Measurements from ENCODE around the gene SLC25A39.

SLC25A39 gene

DNA sequence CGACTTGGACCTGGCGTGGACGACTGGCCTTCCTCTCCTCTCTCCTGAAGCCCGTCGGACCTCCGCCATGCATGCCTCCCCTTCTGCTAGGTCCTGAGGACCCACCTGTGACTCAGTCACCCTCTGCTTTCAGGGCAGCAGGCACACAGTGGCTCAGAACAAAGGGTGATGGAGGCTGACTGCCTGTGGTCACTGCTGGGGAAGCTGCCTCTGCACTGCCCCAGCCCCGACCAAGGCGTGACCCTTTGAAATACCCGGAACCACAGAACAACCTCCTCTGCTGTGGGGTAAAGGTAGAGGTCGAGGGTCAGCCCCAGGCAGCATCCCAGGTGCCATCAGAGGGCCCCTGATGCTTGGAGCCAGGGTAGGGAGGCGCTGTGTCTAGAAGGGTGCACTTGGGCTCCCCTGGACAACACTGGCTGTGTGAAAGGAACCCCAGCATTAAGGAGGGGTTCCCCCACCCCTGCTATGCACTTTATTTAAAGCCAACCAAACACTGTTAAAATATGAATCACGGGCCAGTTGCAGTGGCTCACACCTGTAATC lies 44.2 kb downstream of the SLC25A39 start:
- no peak overlapping the region for H3K4me3 ChIP-seq (ENCODE audit: low read depth, low read length)
- TF ChIP-seq, protein P1, sequence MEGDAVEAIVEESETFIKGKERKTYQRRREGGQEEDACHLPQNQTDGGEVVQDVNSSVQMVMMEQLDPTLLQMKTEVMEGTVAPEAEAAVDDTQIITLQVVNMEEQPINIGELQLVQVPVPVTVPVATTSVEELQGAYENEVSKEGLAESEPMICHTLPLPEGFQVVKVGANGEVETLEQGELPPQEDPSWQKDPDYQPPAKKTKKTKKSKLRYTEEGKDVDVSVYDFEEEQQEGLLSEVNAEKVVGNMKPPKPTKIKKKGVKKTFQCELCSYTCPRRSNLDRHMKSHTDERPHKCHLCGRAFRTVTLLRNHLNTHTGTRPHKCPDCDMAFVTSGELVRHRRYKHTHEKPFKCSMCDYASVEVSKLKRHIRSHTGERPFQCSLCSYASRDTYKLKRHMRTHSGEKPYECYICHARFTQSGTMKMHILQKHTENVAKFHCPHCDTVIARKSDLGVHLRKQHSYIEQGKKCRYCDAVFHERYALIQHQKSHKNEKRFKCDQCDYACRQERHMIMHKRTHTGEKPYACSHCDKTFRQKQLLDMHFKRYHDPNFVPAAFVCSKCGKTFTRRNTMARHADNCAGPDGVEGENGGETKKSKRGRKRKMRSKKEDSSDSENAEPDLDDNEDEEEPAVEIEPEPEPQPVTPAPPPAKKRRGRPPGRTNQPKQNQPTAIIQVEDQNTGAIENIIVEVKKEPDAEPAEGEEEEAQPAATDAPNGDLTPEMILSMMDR (conservative IDR thresholded peaks at IDR 0.05; ENCODE audit: low read depth, low read length): no peak
- peak; percentile 18 for DNase-seq (ENCODE audit: low read depth)

DNA sequence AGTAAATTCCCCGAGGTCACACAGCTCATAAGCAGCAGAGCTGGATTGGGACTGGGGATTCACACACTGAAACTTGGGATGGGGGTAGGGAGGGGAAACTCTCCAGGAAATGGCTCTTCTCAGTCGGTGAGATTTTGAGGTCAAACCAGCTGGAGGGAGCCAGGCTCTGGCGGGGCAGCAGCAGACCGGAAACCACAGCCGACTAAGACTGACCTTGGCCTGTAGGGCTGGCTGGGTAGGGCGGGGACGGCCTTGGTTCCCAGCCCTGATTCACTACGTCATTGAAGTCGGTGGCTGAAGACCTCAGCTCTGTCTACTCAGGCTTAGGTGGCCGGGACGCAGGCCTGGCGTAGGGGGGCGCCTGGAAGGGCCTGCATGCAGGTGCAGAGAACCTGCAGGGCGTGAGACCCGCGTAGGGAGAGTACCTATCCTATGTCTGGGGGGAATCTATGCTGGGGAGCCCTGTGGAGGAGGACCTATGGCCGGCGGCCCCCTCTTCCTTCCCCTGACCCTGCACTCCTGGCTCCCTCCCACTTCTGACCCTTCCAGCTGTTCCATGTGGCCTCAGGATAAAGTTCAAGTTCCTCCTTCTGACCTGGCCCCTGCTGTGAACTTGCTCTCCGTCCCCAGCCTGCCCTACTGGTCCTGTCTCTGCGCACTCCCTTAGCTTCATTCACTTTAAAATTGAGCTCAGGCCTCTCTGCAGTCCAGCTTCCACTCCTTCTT lies 44.8 kb downstream of the SLC25A39 start:
- H3K4me3 ChIP-seq (ENCODE audit: low read depth, low read length): peak overlapping the region; percentile 11
- peak; percentile 95 for DNase-seq (ENCODE audit: low read depth)
- TF ChIP-seq, protein P1 (conservative IDR thresholded peaks at IDR 0.05; ENCODE audit: low read depth, low read length): no peak

DNA sequence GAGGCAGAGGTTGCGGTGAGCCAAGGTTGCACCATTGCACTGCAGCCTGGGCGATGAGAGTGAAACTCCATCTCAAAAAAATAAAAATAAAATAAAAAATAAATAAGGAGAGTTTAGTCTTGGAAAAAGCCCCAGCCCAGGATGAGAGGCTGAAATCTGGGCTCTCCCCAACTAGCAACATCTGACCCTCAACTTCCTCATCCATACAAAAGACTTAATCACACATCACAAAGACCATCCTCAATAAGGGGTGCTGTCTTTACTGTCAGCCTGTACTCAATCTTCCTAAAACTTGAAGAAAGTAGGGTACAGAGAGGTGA lies 45.3 kb downstream of the SLC25A39 start:
- H3K4me3 ChIP-seq (ENCODE audit: low read depth, low read length): peak overlapping the region; percentile 11
- no peak for DNase-seq (ENCODE audit: low read depth)
- TF ChIP-seq, protein P1 (conservative IDR thresholded peaks at IDR 0.05; ENCODE audit: low read depth, low read length): no peak

DNA sequence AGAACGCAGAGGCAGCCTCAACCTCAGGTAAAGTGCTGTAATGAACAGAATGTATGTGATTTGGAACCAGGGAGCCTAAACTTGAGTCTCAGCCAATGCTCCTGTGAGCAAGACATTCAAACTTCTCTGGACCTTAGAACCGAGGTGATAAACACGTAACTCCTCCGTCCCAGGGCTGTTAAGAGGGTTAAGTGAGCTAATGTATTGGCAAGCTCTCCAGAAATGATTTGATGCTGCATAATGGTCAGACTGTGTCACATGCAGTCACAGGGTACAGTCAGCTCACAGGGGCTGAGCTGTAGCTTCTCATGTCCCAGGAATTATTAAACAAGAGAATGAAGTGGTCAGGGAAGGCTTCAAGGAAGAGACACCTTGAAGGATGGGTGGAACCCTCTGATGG lies 46.6 kb downstream of the SLC25A39 start:
- DNase-seq (ENCODE audit: low read depth): peak; percentile 26
- TF ChIP-seq, protein P1 (conservative IDR thresholded peaks at IDR 0.05; ENCODE audit: low read depth, low read length): no peak
- H3K4me3 ChIP-seq (ENCODE audit: low read depth, low read length): no peak overlapping the region

DNA sequence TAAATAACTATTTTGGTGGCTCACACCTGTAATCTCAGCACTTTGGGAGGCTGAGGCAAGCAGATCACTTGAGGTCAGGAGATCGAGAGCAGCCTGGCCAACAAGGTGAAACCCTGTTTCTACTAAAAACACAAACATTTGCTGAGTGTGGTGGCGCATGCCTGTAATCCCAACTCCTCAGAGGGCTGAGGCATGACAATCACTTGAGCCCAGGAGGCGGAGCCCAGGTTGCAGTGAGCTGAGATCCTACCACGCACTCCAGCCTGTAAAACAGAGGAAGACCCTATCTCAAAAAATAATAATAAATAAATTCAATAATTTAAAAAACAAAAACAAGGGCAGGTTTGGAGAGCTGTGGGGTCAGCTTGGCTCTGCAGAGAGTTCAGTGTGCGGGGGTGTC lies 51.0 kb downstream of the SLC25A39 start:
- no peak overlapping the region for H3K4me3 ChIP-seq (ENCODE audit: low read depth, low read length)
- no peak for DNase-seq (ENCODE audit: low read depth)
- TF ChIP-seq, protein P1 (conservative IDR thresholded peaks at IDR 0.05; ENCODE audit: low read depth, low read length): no peak

DNA sequence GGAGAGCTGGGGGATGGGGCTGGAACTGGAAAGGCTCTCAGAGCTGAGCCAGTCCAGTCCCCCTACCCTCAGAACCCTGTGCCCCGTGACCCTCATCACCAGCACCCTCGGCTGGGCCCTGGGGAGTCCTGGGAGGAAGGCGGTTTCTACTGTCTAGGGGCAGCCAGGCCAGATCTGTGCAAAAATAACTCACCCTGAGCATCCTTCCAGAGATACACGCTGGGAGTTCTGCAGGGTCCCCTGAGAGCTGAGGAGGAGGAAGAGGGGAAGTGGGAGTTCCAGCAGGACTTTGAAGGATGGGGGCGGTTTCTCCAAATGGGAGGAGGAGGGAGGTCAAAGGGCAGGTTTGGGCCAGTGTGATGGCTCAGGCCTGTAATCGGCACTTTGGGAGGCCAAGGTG lies 51.7 kb downstream of the SLC25A39 start:
- H3K4me3 ChIP-seq (ENCODE audit: low read depth, low read length): no peak overlapping the region

More for the DNA sequence above, 51.7 kb downstream of the SLC25A39 start:
- DNase-seq (ENCODE audit: low read depth): no peak
- TF ChIP-seq, protein P1 (conservative IDR thresholded peaks at IDR 0.05; ENCODE audit: low read depth, low read length): no peak
